ENCODE measurements around the gene CDHR2. TPM values are rescaled to one million over a fixed set of nuclear protein-coding genes. Genes with fewer than 3 reads are reported as not detected.

CDHR2 gene
- total RNA-seq, 4 donors from 2014 or later, result 0.07 to 0.27 (median 0.20) TPM; not detected in 1

DNA sequence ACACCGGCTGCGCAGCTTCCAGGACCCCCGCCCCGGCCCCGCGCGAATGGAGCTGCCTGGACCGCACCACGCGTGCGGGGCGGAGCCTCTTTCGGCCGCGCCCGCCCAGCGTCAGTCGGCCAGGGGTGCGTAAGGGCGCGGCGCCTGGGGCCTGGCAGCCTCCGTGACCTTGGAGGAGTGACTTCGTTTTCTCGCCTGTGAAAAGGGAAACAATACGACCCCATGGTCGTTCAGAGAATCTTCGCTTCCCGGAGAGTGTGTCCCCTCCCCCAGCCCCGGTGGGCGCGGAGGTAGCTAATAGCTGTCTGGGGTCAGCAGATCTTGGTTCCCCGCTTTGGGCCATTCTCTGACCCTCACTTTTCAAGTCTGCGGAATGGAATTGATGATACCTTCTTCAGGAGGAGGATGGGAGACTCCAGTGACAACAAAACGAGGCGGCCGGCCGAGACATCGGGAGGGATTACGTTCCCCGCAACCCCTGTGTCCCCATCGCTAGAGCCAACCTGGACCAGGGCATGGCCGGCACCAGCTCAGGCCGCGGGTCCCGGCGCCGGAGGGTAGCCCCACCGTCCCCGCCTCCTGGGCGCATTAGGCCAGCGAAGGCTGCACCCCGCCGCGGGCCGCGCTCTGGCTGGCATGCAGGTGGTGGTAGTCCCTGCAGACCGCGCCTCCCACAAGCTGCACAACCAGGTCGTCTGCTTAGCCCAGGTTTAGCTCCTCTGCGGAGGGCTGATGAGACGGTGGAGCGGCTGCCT lies 5.5 kb upstream of the CDHR2 start:
- peak; percentile 77 for TF ChIP-seq POLR2A (IDR thresholded peaks at IDR 0.05)
- TF ChIP-seq, protein P1, sequence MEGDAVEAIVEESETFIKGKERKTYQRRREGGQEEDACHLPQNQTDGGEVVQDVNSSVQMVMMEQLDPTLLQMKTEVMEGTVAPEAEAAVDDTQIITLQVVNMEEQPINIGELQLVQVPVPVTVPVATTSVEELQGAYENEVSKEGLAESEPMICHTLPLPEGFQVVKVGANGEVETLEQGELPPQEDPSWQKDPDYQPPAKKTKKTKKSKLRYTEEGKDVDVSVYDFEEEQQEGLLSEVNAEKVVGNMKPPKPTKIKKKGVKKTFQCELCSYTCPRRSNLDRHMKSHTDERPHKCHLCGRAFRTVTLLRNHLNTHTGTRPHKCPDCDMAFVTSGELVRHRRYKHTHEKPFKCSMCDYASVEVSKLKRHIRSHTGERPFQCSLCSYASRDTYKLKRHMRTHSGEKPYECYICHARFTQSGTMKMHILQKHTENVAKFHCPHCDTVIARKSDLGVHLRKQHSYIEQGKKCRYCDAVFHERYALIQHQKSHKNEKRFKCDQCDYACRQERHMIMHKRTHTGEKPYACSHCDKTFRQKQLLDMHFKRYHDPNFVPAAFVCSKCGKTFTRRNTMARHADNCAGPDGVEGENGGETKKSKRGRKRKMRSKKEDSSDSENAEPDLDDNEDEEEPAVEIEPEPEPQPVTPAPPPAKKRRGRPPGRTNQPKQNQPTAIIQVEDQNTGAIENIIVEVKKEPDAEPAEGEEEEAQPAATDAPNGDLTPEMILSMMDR (IDR thresholded peaks at IDR 0.05 in 4 of 5, conservative IDR thresholded peaks at IDR 0.05 in 1 of 5), result no peak
- DNase-seq (peak; percentile 54 to 76), ATAC-seq (peak; percentile 86 to 88)
- H3K4me3 ChIP-seq, result peak overlapping the region; percentile 69 to 77 (median 74)
- intact Hi-C loops (cut with DNase I; ENCODE audit: low total_unique reads), result loop anchor here (1.0 kb wide), 2 partner anchors 95 to 104 kb away; partner anchors contain the start of genes FAF2 and TSPAN17
- H3K27ac ChIP-seq, result peak overlapping the region; percentile 91 to 99 (median 94)
- H3K4me1 ChIP-seq, result peaks cover 20 to 27% of the 10 kb centered on the region in 2 donors
- in situ Hi-C loops (cut with MboI; ENCODE audit: low sequenced_read_pairs in 4 of 4), result loop anchor here in 2 of 4 donors (25.0 kb wide), 3 partner anchors 106 to 469 kb away; partner anchors contain the start of genes CLTB (in 1 of the 2), FAF2 (in 1 of the 2), UIMC1 (in 1 of the 2) and ZNF346 (in 1 of the 2)
- H3K36me3 ChIP-seq, result no peaks in the 10 kb centered on the region
- no peaks in the 10 kb centered on the region for H3K9me3 ChIP-seq
- no peaks in the 10 kb centered on the region for H3K27me3 ChIP-seq

DNA sequence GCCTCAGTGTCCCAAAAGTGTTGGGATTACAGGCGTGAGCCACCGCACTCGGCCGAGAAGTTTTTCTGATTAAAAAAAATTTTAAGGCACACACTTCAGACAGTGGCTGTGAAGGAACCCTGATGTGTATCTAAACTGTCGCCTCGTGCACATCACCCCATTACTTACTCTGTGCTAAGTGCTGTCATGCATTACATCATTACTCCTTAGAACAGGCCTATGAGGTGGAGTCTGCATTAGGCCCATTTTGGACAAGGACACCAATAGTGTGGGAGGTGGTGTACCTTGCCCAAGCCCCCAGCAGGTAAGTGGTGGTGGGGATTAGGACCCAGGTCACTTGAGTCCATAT lies 3.8 kb upstream of the CDHR2 start:
- DNase-seq (no peak), ATAC-seq (no peak)
- no peak overlapping the region for H3K4me3 ChIP-seq
- H3K36me3 ChIP-seq, result no peaks in the 10 kb centered on the region
- TF ChIP-seq, protein P1 (IDR thresholded peaks at IDR 0.05 in 4 of 5, conservative IDR thresholded peaks at IDR 0.05 in 1 of 5), result no peak
- TF ChIP-seq POLR2A (IDR thresholded peaks at IDR 0.05), result no peak
- H3K4me1 ChIP-seq, result peaks cover 19 to 24% of the 10 kb centered on the region in 2 donors
- H3K9me3 ChIP-seq, result no peaks in the 10 kb centered on the region
- intact Hi-C loops (cut with DNase I; ENCODE audit: low total_unique reads) (no loop called here), in situ Hi-C loops (cut with MboI; ENCODE audit: low sequenced_read_pairs in 4 of 4) (loop anchor here in 2 of 4 donors (25.0 kb wide), 3 partner anchors 108 to 467 kb away; partner anchors contain the start of genes CLTB (in 1 of the 2), FAF2 (in 1 of the 2), UIMC1 (in 1 of the 2) and ZNF346 (in 1 of the 2))
- no peaks in the 10 kb centered on the region for H3K27me3 ChIP-seq
- H3K27ac ChIP-seq, result no peak overlapping the region

- ATAC-seq (no peak), DNase-seq (no peak)
- no peaks in the 10 kb centered on the region for H3K36me3 ChIP-seq
- no peaks in the 10 kb centered on the region for H3K27me3 ChIP-seq
- no peak overlapping the region for H3K4me3 ChIP-seq
- no peaks in the 10 kb centered on the region for H3K9me3 ChIP-seq
- intact Hi-C loops (cut with DNase I; ENCODE audit: low total_unique reads), result no loop called here
- H3K4me1 ChIP-seq, result peaks cover 19 to 24% of the 10 kb centered on the region in 2 donors
- in situ Hi-C loops (cut with MboI; ENCODE audit: low sequenced_read_pairs in 4 of 4), result loop anchor here in 2 of 4 donors (25.0 kb wide), 3 partner anchors 109 to 466 kb away; partner anchors contain the start of genes CLTB (in 1 of the 2), FAF2 (in 1 of the 2), UIMC1 (in 1 of the 2) and ZNF346 (in 1 of the 2)
- no peak for TF ChIP-seq POLR2A (IDR thresholded peaks at IDR 0.05)
- TF ChIP-seq, protein P1 (IDR thresholded peaks at IDR 0.05 in 4 of 5, conservative IDR thresholded peaks at IDR 0.05 in 1 of 5), result no peak
- H3K27ac ChIP-seq, result no peak overlapping the region
Observed at GRCh38 chr5:176545737-176546509, 3.2 kb upstream of the CDHR2 start.

GRCh38 chr5:176547802-176548201 lies 1.3 kb upstream of the CDHR2 start:
- no peak overlapping the region for H3K4me3 ChIP-seq
- TF ChIP-seq POLR2A (IDR thresholded peaks at IDR 0.05), result no peak
- TF ChIP-seq, protein P1 (IDR thresholded peaks at IDR 0.05 in 4 of 5, conservative IDR thresholded peaks at IDR 0.05 in 1 of 5), result no peak
- peaks cover 0 to 14% (median 2%) of the 10 kb centered on the region in 3 donors for H3K27me3 ChIP-seq
- ATAC-seq (no peak), DNase-seq (no peak)
- intact Hi-C loops (cut with DNase I; ENCODE audit: low total_unique reads), result no loop called here
- in situ Hi-C loops (cut with MboI; ENCODE audit: low sequenced_read_pairs in 4 of 4), result loop anchor here in 2 of 4 donors (25.0 kb wide), 3 partner anchors 111 to 464 kb away; partner anchors contain the start of genes CLTB (in 1 of the 2), FAF2 (in 1 of the 2), UIMC1 (in 1 of the 2) and ZNF346 (in 1 of the 2)
- no peaks in the 10 kb centered on the region for H3K36me3 ChIP-seq
- H3K4me1 ChIP-seq, result peaks cover 7 to 14% of the 10 kb centered on the region in 2 donors
- no peaks in the 10 kb centered on the region for H3K9me3 ChIP-seq
- H3K27ac ChIP-seq, result no peak overlapping the region

Measured in gastrocnemius medialis (tissue), 4 donors.